NK-92 treated with Interleukin-12 subunit alpha and Interleukin-12 subunit beta, amount 100 ng/mL, for 24 hours (cell line): ENCODE data around the gene PTMA.
"Not testable (repeated sequence)": the region's sequence is repeated elsewhere in the genome, so short reads cannot be mapped to it uniquely, and the experiment has no call there.

ENCODE experiments used
- DNase-seq: peaks from one replicate; lab custom pipeline; 2025; lab: John Stamatoyannopoulos, UW

PTMA gene

GRCh38 chr2:231707927-231708772 is at the start of gene PTMA:
Gene PTMA, plus strand, starts transcription at chr2:231708525. Its CDS starts 182 bp downstream, at chr2:231708707.
- peak; percentile 99 for DNase-seq

GRCh38 chr2:231660073-231660472 is 48.3 kb upstream of the PTMA start:
- not testable (repeated sequence) for DNase-seq

- DNase-seq = no peak
Observed at GRCh38 chr2:231660860-231661259, 47.5 kb upstream of the PTMA start.

- no peak for DNase-seq
Observed at GRCh38 chr2:231661422-231662027, 46.8 kb upstream of the PTMA start.

GRCh38 chr2:231662028-231662810 is 46.1 kb upstream of the PTMA start:
- peak; percentile 97 for DNase-seq

GRCh38 chr2:231662811-231663457 is 45.4 kb upstream of the PTMA start:
- DNase-seq = no peak

- no peak for DNase-seq
Observed at GRCh38 chr2:231663458-231664212, 44.7 kb upstream of the PTMA start.

- DNase-seq = no peak
Observed at GRCh38 chr2:231664727-231665126, 43.6 kb upstream of the PTMA start.

- no peak for DNase-seq
Observed at GRCh38 chr2:231665245-231666170, 42.8 kb upstream of the PTMA start.

- no peak for DNase-seq
Observed at GRCh38 chr2:231666171-231667095, 41.9 kb upstream of the PTMA start.

GRCh38 chr2:231667096-231667427 is 41.3 kb upstream of the PTMA start:
- DNase-seq = no peak

- DNase-seq = no peak
Observed at GRCh38 chr2:231667496-231667895, 40.8 kb upstream of the PTMA start.

GRCh38 chr2:231668981-231669380 is 39.3 kb upstream of the PTMA start:
- DNase-seq = no peak

GRCh38 chr2:231671270-231672050 is 36.9 kb upstream of the PTMA start:
- no peak for DNase-seq

GRCh38 chr2:231672617-231673347 is 35.5 kb upstream of the PTMA start:
- DNase-seq = no peak

GRCh38 chr2:231673348-231673770 is 35.0 kb upstream of the PTMA start:
- DNase-seq = no peak

- peak; percentile 58 for DNase-seq
Observed at GRCh38 chr2:231674587-231675338, 33.6 kb upstream of the PTMA start.
